Transverse colon (tissue), 3 donors: ENCODE results near the gene PHLDA3.

Experiments used
- POLR2A ChIP-seq: fragments of 450-650 bp; IDR thresholded peaks from one replicate; pipeline ENCODE4 v1.6.1; 2016; ENCODE audit warnings: antibody characterized with exemption, mild to moderate bottlenecking, moderate library complexity
- TF ChIP-seq, protein P1 (sequence below), 5 experiments: fragments of 200-600 bp in 3 of 5; fragments of 450-650 bp in 2 of 5; sonication (generic) in 3 of 5; IDR thresholded peaks; 1 replicate in 2 of 5; 2 replicates in 3 of 5; pipeline ENCODE4 v1.5.1; 2016 to 2017; ENCODE audit warnings: antibody characterized with exemption in 5 of 5, inconsistent platforms in 3 of 5, mild to moderate bottlenecking in 2 of 5, moderate library complexity in 1 of 5

GRCh38 chr1:201423655-201424054 is 45.3 kb downstream of the PHLDA3 start:
- TF ChIP-seq, protein P1, sequence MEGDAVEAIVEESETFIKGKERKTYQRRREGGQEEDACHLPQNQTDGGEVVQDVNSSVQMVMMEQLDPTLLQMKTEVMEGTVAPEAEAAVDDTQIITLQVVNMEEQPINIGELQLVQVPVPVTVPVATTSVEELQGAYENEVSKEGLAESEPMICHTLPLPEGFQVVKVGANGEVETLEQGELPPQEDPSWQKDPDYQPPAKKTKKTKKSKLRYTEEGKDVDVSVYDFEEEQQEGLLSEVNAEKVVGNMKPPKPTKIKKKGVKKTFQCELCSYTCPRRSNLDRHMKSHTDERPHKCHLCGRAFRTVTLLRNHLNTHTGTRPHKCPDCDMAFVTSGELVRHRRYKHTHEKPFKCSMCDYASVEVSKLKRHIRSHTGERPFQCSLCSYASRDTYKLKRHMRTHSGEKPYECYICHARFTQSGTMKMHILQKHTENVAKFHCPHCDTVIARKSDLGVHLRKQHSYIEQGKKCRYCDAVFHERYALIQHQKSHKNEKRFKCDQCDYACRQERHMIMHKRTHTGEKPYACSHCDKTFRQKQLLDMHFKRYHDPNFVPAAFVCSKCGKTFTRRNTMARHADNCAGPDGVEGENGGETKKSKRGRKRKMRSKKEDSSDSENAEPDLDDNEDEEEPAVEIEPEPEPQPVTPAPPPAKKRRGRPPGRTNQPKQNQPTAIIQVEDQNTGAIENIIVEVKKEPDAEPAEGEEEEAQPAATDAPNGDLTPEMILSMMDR (IDR thresholded peaks at IDR 0.05): no peak
- no peak for TF ChIP-seq POLR2A
